Activated CD8-positive, alpha-beta memory T cell treated with anti-CD3 and anti-CD28 coated beads for 4 hours (primary cell): ENCODE results near the gene HLA-A.

Experiments used
- DNase-seq, 2 donors: peaks; one replicate each; pipeline ENCODE4 v3.0.0-alpha.2; 2020; ENCODE audit warnings: low read depth in 2 of 2

The HLA-A gene

DNA sequence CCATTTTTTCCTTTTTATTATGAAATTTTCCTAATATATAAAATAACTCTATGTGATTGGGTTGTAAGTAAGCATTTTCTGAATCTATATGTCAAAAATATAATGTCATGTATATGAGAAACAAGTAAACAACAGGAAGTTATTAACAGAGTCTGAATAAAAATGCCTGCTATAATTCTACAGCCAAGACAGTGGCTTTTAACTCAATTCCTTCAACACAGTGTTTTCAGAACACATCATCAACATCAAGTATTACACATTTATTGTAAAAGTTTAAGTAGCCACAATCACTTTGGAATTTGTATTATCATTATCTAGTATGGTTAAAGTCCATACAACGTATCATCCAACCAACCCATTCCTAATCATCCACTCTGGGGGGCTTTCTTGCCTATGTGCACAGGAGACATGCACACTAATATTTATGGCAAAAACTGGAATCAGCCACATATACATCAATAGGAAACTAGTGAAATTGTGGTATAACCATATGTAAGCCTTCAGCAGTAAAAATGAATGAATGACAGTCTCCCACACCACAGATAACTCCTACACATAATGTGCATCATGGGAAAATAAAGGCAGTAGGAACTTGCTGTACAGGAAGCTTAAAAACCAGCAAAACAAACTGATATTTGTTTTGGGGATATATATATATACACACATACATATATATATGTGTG, 6.9 kb upstream of the HLA-A start:
- no peak for DNase-seq

DNA sequence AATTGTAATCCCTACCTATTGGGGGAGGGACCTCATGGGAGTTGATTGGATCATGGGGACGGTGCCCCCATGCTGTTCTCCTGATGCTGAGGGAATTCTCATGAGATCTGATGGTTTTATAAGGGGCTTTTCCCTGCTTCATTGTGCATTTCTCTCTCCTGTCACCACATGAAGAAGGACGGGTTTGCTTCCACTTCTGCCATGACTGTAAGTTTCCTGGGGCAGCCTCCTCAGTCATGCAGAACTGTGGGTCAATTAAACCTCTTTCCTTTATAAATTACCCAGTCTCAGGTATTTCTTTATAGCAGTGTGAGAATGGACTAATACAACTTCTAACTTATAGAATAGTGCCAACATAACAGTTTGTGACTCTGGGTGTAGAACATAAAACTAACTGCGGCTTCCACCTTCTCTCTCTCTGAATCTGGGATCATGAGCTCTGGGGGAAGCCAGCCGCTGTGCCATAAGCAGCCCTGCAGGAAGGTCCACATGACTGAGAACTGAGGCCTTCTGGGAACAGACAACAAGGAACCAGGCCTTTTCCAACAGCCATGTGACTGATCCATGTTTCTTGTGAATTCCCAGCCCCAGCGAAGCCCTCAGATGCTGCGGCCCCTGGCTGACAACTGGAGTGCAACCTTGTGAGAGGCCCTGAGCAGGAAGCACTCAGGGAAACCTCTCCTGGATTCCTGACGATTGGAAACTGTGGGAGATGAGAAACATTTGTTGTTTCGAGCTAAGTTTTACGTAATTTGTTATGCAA, 3.4 kb upstream of the HLA-A start:
- DNase-seq: no peak

GRCh38 chr6:29941016-29941415, 1.3 kb upstream of the HLA-A start:
- no peak for DNase-seq

GRCh38 chr6:29941471-29941870, 861 bp upstream of the HLA-A start:
- no peak for DNase-seq

DNA sequence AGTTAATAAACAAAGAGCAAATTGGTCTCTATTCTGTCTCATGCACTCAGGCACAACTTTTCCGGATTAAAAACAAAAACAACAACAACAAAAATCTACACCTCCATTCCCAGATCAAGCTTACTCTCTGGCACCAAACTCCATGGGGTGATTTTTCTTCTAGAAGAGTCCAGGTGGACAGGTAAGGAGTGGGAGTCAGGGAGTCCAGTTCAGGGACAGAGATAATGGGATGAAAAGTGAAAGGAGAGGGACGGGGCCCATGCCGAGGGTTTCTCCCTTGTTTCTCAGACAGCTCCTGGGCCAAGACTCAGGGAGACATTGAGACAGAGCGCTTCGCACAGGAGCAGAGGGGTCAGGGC, 437 bp upstream of the HLA-A start:
- DNase-seq: no peak

DNA sequence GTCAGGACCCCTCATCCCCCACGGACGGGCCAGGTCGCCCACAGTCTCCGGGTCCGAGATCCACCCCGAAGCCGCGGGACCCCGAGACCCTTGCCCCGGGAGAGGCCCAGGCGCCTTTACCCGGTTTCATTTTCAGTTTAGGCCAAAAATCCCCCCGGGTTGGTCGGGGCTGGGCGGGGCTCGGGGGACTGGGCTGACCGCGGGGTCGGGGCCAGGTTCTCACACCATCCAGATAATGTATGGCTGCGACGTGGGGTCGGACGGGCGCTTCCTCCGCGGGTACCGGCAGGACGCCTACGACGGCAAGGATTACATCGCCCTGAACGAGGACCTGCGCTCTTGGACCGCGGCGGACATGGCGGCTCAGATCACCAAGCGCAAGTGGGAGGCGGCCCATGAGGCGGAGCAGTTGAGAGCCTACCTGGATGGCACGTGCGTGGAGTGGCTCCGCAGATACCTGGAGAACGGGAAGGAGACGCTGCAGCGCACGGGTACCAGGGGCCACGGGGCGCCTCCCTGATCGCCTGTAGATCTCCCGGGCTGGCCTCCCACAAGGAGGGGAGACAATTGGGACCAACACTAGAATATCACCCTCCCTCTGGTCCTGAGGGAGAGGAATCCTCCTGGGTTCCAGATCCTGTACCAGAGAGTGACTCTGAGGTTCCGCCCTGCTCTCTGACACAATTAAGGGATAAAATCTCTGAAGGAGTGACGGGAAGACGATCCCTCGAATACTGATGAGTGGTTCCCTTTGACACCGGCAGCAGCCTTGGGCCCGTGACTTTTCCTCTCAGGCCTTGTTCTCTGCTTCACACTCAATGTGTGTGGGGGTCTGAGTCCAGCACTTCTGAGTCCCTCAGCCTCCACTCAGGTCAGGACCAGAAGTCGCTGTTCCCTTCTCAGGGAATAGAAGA, 978 bp downstream of the HLA-A start:
- no peak for DNase-seq

GRCh38 chr6:29945281-29945820, 3.0 kb downstream of the HLA-A start:
- no peak for DNase-seq

DNA sequence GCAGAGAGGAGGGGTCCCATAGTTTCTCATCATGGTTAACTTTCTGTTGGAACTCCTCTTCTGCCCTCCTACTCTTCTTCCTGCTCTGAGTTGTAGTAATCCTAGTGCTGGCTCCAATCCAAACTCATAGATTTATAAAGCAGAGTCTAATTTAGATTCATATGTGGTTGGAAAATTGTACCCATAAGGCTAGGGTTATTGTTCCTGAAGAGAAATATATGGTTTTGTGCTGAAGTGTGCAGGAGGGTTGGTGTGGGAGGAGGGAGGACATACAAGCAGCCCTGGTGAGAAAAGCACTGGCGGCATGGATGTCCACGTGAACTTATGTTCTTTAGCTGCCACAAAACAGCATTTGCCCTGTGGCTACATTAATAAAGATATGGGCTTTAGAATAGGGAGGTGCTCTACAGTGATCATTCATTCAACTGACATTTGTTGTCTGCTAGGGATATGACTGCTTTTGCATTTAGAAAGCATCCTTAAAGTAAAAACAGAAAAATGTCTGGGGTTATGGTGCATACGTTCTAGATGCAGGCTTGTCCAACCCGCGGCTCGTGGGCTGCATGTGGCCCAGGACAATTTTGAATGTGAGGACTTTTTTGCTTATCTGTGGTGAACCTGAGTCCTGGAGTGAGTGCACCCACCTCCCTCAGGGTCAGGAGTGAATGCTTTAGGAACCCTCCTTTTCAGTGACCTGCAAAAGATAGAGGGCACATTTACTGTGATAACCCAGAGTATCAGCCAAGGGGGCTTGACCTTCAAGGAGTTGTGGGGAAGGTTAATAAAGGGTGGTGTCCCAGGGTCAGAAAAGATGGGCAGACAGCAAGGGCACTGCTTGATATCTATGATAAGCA, 4.1 kb downstream of the HLA-A start:
- DNase-seq: no peak

GRCh38 chr6:29947077-29947980, 5.0 kb downstream of the HLA-A start:
- no peak for DNase-seq

GRCh38 chr6:29948277-29948676, 5.9 kb downstream of the HLA-A start:
- DNase-seq: no peak

GRCh38 chr6:29949934-29950333, 7.6 kb downstream of the HLA-A start:
- DNase-seq: no peak

DNA sequence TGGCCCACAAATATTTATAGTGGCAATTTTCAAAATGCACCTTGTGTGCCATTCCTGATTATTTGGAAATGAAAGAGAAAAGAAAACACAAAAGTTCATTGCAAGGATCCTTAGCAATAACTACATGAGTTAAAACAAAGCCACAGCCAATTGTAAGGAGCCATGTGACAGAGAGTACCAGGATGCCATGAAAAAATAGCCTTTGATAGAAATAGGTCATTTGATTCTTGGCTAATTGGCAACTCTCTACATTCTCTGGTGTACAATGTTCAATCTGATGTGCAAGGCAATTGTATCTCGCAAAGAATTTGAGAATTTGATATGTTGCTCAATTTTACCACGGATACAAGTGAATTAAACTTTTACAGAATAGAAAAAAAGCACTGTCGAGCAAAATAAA, 9.6 kb downstream of the HLA-A start:
- no peak for DNase-seq

DNA sequence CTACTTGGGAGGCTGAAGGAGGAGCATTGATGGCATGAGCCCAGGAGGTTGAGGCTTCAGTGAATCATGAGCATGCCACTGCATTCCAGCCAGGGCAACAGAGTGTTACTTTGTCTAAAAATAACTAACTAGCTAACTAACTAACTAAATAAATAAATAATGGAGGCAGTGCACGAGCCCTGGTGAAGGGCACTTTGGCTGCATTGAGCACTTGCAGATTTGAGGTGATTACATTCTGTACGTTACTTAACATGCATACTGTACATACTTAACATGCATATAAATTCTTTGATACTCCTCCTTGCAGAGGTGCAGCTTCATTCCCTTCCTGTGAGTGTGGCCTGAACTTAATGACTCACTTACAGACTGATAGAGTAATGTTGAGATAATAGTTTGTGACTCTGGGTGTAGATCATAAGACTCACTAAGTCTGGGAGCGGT, 10.7 kb downstream of the HLA-A start:
- DNase-seq: no peak

GRCh38 chr6:29953686-29954085, 11.4 kb downstream of the HLA-A start:
- no peak for DNase-seq

DNA sequence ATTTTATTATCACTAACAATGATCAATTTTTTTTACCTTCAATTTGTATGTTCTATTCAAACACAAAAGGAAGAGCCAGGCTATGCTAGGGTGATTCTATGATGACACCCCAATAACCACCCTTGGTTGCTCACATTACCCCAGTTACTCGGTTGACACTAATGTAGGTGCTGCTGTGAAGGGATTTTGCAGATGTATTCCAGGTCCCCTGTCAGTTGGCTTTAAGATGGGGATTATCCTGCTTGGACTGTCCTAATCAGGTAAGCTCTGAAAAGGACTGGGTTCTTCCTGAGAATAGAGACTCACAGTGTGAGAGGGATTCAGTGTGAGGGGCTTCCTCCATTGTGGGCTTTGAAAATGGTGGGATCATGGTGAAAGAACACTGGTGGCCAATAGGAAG, 11.9 kb downstream of the HLA-A start:
- no peak for DNase-seq

DNA sequence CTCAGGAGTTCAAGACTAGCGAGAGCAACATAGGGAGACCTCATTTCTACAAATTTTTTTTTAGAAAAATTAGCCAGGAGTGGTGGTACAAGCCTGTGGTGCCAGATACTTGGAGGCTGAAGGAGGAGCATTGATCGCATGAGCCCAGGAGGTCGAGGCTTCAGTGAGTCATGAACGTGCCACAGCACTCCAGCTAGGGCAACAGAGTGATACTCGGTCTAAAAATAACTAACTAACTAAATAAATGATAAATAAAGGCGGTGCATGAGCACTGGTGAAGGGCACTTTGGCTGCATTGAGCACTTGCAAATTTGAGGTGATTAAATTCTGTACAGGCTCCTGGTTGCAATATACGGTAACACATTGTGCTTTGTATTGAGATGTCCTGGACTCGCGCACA, 13.5 kb downstream of the HLA-A start:
- DNase-seq: no peak

GRCh38 chr6:29956518-29956917, 14.2 kb downstream of the HLA-A start:
- DNase-seq: no peak

- no peak for DNase-seq
Measured at GRCh38 chr6:29958046-29958445, 15.7 kb downstream of the HLA-A start.

DNA sequence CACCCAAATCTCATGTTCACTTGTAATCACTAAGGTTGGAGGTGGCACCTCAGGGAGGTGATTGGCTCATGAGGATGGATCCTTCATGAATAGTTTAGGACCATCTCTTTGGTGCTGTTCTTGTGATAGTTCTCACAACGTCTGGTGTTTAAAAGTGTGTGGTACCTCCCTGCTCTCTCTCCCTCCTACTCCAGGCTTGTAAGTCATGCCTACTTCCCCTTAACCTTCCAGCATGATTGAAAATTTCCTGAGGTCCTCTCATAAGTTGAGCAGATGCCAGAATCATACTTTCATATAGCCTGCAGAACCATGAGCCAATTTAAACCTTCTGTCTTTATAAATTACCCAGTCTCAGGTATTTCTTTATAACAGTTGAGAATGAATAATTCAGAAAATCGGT, 16.6 kb downstream of the HLA-A start:
- DNase-seq: no peak

DNA sequence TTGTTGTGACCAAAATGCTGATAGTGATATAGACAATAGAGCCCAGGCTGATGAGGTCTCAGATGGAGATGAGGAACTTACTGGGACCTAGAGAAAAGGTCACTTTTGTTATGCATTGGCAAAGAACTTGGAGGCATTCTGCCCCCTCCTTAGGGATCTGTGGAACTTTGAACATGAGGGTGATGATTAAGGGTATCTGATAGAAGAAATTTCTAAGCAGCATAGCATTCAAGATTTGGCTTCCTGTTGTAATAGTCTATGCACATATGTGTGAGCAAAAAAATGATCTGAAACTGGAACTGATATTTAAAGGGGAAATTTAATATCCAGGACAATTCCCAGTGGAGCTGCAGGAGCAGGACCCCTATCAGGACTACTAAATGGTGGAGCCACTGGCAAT, 17.1 kb downstream of the HLA-A start:
- no peak for DNase-seq
